ENCODE data around the gene LEKR1.

The LEKR1 gene

DNA sequence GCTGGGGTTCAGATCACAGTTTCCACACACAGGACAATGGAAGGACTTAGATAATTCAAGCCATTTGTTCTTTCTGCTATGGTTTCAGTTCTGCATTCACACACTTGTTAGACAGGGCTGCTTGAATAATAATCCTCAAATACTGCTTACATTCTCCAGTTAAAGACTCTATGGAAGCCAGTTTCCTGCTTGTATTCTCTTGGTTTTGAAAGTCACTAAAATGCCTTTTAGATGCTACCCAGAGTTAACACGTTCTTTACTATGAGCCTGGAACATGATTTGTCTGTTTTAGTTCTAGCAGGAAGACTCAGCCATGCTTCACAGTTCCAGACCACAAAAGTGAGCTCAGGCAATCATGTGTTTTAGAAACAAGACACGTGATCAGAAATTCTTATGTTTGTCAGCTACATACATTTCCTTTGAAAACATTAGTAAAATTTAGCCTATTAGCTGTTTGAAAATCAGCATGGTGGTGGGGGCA lies 152.4 kb downstream of the LEKR1 start:
- DNase-seq (ENCODE audit: low read depth, low spot score) = no peak

DNA sequence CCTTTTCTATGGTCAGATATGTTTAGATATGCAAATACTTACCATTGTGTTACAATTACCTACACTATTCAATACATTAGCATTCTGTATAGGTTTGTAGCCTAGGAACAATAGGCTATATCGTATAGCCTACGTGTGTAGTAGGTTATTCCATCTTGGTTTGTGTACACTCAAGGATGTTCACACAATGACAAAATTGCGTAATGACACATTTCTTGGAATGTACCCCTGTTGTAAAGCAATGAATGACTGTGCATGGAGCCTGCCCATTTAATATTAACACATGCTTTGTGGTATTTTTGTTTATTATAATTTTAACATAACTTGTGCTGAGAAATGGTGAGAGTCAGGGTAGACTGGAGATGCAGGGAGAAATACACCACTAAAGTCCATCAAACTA lies 154.9 kb downstream of the LEKR1 start:
- no peak for DNase-seq (ENCODE audit: low read depth, low spot score)

DNA sequence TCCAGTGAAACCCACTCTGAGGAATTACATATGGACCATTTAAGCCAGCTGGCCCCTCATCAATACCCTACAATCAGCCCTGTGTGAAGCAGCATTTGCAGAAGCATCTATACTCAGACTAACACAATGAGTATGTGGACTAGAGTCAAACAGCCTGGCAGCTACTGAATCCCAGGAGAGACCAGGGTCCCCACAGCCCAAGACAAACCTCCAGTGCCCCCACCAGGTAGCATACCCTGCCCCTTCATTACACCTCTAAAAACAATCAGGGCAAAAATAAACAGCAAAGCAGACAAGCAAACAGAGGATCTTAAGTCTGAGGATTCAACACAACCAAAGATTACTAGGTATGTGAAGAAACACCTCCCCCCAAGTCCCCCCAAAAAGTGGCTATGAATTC lies 157.4 kb downstream of the LEKR1 start:
- DNase-seq (ENCODE audit: low read depth, low spot score) = peak; percentile 8

DNA sequence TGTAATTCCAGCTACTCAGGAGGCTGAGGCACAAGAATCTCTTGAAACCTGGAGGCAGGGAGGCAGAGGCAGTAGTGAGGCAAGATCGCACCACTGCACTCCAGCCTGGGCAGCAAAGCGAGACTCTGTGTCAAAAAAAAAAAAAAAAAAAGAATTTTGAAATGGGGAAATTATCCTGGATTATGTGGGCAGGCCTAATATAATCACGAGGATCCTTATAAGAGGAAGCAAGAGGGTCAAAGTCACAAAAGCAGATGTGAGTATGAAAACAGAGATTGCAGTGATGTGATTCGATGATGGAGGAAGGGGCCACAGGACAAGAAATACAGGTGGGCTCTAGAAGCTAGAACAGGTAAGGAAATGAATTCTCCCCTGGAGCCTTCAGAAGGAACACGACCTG lies 159.6 kb downstream of the LEKR1 start:
- DNase-seq (ENCODE audit: low read depth, low spot score) = no peak

DNA sequence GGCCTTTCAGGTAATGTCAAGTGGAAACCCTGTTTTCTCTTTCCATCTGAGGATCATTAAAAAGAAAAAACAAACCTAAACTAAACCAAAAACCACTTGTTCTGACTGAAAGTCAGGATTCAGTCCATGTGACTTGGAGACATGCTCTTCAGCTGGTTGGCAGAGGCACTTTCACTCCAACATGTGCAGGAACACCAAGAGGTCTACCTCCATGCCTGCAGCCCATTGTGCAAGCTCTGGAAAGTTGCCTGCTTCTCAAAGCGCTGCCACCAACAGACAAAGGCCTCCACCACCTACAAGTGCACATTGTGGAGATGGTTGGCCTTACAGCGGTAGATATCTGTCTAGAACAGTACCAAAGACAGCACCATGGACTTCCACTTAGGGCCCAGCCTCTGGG lies 161.8 kb downstream of the LEKR1 start:
- no peak for DNase-seq (ENCODE audit: low read depth, low spot score)

DNA sequence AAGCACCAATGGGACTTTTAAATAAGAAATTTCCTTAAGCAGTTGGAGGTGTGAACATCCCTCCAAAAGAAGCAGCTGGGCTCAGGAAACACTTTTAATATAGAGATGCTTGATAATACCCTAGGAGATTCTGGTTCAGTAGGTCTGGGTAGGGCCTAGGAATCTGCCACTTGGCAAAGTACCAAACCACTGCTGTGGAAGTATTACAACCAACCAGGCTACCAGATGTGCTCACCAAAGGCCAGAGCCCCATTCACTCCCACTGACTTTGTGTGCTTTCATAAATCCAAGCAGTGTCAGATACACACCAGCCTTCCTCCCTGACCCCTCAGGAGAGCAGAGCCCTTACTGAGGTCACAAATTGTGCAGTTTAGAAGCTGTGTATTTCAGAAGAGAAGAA lies 171.2 kb downstream of the LEKR1 start:
- no peak for DNase-seq (ENCODE audit: low read depth, low spot score)

DNA sequence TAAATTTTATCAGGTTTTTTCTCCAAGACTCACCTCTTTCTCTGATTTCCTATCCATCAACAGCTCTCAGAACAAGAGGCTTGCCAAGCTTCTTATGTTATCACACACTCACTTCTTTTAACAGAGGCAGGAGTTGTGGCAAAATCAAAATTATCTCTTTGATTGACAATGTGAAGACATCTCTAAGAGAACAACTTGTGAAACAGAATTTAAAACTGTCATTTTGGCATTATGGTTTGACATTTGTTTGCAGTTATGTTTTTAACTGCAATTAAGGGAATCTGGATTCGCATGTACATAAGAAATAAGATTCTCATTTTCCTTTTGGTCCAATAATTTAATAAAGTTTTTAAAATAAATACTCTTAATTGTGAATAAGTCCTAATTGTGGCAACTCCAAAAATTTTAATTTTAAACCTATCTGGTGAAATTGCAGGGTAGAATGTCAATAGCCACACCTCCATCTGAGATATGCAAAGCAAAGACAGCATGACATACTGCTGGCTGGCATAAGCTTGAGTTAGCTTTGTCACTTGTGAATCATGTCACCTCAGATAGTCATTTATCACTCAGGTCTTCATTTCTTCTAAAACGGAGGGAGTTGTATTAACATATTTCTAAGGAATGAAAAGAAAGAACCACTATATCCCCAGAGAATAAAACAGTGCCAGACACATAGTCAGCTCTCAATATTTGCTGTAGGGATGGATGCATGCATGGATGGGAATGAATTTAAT lies 175.2 kb downstream of the LEKR1 start:
- DNase-seq (ENCODE audit: low read depth, low spot score) = no peak

DNA sequence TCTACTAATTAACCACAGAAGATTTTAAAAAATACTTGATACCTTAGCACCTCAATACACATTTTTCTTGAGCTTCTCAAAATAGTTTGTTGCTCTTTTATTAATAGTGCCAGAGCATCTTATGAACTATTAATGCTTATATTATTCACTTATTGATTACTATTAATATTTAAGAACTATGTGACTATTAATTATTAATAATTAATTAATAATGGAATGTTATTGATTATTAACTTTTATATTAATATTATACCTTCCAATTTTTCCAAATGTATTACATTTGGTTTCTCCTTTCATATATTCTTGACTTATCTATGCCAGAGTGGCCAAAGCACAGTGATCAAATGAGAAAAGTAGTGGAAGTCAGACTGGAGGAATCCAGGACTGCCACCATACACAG lies 195.5 kb downstream of the LEKR1 start:
- DNase-seq (ENCODE audit: low read depth, low spot score) = no peak

DNA sequence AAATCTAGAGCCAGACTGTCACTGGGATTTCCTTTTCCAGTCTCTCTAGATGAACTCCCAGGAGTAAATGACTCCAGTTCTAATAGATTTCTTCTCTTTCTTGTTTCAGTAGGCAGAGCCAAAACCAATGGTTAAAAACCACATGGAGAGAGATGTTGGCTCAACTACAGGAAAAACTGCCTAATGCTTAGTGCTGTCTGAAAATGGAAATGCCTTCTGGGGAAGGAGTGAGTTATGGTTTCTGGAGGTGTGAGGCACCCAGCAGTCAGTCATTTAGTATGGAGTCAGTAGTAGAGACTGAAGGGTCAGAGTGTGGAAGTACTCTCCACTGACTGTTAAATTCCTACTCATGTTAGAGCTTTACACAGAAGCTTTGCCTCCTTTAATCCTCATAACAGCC lies 197.1 kb downstream of the LEKR1 start:
- DNase-seq (ENCODE audit: low read depth, low spot score) = no peak

DNA sequence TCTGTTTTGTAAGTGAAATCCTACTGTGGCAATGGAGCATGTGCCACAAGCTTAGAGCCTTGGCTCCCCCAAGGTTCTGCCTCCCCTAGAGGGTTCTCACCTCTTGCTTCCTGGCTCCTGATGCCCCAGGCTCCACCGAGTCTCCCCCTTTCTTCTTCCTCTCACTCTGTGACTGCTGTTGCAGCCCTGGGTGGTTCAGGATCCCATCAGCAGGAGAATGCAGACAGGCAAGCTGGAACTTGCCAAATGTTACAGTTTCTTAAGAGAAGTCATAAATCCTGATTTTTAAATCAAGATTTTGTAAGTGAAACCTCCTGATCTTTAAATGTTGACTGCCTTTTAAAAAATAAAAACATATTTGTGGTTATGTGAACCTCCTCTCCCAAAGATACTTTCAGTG lies 199.9 kb downstream of the LEKR1 start:
- DNase-seq (ENCODE audit: low read depth, low spot score) = no peak

DNA sequence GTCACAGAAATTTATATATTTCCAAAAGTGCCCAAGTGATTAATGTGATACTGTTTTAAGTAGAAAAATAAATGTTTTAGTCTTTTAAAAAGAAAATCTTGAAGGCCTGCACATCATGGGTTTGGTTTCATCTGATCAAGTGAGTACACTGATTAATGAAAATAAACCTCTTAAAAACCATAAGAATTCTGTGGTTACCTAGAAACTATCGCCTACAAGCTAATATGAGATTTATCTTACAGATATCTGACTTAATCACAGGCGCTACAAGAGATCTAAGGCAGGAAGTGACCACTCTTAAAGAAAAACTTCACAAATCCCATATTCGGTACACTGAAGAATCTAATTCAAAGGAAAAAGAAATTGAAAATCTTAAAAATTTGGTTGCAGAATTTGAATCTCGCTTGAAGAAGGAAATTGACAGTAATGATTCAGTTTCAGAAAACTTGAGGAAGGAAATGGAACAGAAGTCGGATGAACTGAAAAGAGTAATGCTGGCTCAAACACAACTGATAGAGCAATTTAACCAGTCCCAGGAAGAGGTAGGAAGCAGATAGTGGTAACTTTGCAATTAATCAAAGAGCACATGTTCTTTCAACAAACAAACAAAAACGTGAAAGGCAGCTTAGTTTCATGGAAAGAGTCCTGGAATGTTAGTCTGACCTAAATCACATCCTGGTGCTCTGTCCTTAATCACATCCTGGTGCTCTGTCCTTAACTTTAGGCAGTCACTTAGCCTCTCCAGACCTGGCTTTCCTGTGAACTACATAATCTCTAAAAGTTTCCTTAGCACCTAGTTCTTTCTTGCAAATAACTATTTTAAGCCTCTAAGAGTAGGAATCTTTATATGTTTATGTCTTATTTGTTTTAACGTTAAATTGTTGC lies 201.9 kb downstream of the LEKR1 start:
- no peak for DNase-seq (ENCODE audit: low read depth, low spot score)

DNA sequence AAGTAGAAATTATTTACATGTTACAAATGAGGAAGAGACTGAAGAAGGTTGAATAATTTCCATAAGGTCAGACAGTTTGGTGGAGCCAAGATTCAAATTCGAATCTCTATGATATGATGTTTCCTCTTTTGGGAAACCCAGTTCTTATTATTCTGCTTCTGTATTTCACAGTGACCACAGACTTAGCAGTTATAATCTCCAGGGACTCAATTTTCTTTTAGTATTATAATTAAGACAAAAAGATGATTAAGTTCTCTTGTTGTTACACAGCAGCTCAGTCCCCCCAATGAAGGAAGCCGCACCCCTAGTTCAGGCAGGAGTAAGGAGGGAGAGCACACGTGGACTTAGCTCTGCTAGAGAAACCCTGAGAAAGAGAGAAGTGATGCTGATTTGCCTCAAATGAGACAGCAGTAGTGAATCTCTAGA lies 203.2 kb downstream of the LEKR1 start:
- DNase-seq (ENCODE audit: low read depth, low spot score) = no peak

DNA sequence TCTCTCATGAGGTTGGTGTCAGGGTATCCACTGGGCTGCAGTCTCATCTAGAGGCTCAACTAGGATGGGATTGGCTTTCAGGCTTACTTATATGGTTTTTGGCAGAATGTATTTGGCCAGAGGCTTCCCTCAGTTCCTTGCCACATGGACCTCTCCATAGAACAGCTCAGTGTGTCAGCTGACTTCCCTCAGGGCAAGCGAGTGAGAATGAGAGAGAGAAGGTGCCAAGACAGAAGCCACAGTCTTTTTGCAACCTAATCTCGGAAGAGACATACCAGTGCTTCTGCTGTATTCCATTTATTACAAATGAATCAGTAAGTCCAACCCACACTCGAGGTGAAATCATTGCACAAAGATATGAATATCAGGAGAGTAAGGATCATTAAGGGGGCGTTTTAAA lies 204.6 kb downstream of the LEKR1 start:
- DNase-seq (ENCODE audit: low read depth, low spot score) = no peak

DNA sequence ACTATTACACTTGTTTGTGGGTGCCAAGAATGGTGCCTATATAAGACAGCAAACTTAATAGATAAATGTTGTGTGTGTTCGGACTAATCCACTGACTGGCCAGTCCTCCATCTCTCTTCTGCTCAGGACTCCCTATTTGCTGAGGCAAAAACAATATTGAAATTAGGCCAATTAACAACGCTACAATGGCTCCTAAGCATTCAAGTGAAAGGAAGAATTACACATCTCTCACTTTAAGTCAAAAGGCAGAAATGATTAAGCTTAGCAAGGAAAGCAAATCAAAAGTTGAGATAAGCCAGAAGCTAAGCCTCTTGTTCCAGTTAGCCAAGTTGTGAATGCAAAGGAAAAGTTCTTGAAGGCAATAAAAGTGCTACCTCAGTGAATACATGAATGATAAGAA lies 206.8 kb downstream of the LEKR1 start:
- no peak for DNase-seq (ENCODE audit: low read depth, low spot score)

DNA sequence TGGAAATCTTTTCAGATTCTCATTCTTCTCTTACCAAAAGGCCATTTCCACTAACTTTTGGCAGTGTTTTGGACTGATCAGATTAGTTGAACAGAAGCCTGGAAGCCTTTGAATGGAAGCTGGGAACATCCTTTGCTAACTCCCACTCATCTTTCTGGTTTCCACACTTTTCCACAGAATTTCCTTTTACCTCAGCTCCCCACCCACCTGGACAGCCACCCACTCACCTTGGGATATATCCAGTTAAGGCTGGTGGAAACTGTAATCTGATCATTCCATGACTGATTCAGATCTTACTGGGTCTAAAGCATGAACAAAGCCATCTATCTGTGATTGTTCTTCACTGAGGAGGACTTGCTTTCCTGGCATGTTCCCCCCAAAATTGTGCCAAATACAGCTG lies 214.3 kb downstream of the LEKR1 start:
- DNase-seq (ENCODE audit: low read depth, low spot score) = no peak

DNA sequence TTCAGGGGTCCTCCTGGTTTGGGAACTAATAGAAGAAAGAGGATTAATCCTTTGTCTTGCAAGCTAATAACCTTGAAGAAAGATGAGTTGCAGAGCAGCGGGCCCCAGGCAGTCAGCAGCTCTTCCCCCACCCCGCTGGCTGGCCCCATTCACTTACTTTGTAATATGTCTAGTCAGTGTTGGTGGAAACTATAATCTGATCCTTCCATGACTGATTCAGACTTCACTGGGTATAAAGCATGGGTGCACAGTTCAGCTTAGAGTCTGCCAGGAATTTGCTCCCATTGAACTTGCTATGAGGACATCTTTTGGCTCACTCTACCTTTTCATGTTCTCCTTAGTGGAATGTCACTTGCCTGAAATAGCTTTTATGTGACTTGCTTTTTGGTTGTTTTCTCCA lies 216.1 kb downstream of the LEKR1 start:
- no peak for DNase-seq (ENCODE audit: low read depth, low spot score)

DNA sequence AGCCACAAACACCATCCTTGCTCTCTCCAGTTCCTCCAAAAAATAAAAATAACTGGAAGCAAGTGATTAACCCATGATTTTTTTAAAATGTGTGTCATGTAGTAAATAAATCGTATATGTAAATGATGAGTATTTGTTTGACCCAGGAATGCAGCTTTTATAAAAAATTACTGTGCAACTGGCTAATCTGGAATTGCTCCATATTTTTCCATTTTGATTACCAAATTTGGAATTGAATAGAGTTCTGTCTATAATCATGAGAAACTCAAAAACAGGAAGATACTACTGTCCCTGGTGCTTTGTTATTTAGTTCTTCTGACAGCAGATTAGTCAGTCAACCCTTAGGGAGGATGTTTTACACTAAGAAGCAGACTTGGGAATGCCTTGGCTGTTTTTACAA lies 217.6 kb downstream of the LEKR1 start:
- no peak for DNase-seq (ENCODE audit: low read depth, low spot score)

DNA sequence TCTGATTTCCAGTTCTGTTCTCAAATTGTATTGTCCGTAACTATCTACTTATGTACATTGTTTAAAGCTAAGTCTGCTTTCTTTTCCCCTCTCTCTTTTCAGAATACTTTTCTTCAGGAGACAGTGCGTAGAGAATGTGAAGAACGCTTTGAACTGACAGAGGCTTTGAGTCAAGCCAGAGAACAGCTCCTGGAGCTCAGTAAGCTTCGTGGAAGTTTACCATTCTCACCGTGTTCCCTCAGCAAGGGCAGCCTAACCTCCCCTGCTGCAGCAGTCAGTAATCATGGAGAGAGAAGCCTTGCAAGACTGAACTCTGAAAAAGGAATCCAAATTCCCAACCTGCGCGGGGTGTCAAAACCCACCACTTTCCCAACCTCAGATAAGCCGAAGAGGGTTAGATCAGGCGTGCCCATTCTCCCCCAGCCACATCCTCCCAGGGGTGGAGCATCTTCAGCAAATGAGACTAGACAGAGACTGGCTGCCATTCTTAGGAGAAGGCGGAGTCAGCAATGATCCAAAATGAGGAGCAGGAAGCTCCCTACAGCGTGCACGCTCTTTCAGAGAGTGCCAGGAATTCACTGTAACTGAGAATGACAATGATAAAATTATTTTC lies 219.2 kb downstream of the LEKR1 start:
- DNase-seq (ENCODE audit: low read depth, low spot score) = peak; percentile 65

DNA sequence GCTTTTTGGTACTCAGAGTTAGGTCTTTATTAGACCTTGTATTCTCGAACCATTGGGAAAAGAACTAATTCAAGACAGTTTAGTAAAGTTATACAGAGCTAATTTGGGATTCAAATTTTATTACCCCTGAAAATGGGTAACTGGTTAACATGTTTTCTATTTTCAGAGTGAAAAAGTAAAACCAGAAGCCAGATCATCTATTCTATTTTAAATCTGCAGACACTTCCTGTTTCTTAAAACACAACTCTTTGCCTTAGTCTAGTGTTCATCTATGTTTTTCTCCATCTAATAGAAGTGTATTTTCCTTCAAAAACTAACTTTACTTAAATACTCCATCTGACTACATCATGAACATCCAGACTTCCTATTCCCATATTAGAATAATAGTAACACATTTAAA lies 220.4 kb downstream of the LEKR1 start:
- no peak for DNase-seq (ENCODE audit: low read depth, low spot score)

DNA sequence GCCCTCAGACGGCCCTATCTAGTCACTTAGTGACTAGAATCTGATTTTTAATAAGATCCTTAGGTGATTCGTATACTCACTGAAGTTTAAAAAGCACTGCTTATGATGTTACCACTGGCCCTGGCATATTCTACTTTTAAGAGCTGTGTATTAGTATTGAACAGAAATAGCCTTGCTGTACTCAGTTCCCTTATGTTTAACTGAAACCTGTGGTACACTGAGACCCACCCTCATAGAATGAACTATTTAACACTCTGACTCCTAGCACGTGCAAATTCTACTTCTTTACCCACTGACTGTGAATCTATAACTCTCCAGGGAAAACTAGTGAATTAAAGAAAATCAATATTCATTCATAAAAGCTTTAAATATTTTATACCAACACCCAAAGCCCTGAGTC lies 224.9 kb downstream of the LEKR1 start:
- no peak for DNase-seq (ENCODE audit: low read depth, low spot score)

DNA sequence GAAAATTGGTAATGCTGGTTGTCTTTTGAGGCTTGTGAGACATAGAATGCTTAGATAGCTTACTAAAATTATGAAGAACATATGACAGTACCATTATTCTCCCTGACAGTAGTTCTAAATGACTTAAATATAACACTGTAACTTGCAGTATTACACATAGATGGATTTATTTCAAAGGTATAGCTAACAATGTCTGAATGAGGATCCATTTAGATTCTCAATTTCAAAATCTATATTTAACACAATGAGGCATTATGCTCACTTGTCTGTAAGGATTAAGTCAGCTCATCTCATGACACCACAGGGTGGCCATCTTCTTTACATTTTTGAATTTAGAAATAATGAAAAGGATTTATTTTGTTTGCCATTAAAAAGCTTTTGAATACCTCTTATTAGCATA lies 225.4 kb downstream of the LEKR1 start:
- DNase-seq (ENCODE audit: low read depth, low spot score) = no peak

DNA sequence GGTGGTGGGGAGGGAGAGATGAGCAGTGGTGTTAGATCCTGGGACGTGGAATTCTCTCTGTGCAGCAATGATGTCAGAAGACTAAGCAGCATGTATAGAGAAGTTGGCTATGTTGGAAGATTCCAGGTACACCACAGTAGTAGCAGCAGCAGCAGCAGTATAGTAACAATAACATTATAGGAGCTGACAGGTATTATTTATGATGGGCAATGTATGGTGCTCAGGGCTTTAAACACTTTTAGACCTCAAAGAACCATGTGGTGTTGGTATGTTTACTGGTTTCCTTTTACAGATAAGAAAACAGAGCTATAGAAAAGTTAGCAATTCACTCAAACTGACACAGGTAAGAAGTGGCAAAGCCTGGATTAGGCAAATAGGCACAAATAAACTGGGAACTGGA lies 229.9 kb downstream of the LEKR1 start:
- no peak for DNase-seq (ENCODE audit: low read depth, low spot score)
